ENCODE results near the gene BMAL1.

BMAL1 gene

DNA sequence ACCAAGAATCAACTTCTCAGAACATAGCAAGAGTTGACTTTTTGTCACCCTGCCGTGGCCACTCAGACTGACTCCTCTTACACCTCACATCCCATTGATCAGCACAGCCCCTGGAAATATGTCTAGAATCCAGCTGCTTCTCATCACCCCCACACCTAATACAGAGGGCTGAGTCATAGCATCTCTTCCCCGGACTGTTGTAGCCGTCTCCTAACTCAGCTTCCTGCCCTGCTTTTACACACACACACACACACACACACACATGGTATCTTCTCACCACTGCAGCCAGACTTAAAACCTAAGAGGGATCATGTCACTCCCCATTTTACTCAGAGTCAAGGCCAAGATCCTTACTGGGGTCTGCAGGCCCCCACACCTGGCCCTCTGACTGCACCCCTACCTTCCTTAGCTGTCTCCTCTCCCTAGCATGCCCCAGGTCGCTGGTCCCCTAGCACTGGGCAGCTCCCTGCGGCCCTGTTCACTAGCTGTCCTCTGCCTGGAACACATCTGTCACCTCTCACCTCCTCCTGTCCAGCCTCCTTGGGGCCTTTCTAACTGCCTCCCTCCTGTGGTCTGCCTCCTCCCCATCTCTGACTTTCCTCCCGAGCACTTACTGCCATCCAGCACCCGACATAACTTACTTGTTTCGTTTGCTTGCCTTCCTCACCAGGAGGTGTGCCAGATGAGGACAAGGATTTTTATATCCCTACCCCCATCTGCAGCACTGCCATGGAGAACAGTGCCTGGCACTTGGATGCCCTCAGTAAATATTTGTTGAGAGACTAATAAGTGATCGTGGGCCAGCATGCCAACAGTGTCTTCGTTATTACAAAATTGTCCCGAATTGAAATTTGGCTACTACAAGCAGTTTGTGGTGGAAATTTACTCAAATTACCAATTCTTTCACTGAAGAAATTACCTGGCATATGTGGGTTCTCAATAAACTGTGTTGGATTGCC lies 61.9 kb downstream of the BMAL1 start:
- TF ChIP-seq CTCF (conservative IDR thresholded peaks at IDR 0.05; ENCODE audit: low read depth, low read length), result no peak
- no peak overlapping the region for H3K4me3 ChIP-seq (ENCODE audit: low read length)
- peak; percentile 66 for DNase-seq (ENCODE audit: low read depth)

DNA sequence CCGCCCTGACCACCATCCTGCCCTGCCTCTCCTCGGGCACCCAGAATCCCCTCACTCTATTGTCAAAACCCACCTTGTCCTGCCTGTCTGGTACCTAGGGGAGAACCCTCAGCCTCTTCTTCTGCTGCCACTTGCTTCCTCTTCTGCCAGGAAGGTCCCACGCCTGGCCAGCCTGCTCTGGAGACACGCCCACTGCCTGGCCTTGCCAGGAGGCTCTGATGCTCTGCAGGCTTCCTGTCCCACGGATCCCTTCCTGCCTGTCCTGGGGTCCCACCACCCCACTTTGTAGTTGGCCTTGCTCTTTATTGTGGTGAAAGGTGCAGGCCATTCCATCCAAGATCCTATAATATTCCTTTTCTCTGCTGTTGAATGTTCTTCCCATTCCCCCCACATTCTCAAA lies 63.4 kb downstream of the BMAL1 start:
- no peak overlapping the region for H3K4me3 ChIP-seq (ENCODE audit: low read length)
- no peak for DNase-seq (ENCODE audit: low read depth)
- TF ChIP-seq CTCF (conservative IDR thresholded peaks at IDR 0.05; ENCODE audit: low read depth, low read length), result no peak

DNA sequence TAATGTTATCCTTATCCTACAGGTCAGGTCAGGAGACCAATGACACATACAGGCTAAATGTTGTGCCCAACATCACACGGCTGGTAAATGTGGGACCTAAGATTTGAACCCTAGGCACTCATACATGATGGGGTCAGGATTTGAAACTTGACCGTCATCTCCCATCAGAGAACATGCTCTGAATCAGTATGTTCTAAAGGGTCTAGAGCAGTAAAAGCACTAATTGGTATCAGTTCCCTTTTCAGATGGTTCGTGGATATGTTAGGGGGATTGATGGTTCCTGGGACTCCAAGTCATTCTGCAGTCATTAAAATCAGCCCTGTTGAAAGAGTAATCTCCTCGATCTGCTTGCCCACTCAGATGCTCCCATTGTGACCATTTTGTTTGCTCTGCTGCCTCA lies 65.5 kb downstream of the BMAL1 start:
- no peak for TF ChIP-seq CTCF (conservative IDR thresholded peaks at IDR 0.05; ENCODE audit: low read depth, low read length)
- DNase-seq (ENCODE audit: low read depth), result no peak

GRCh38 chr11:13343931-13344717 lies 66.5 kb downstream of the BMAL1 start:
- H3K4me3 ChIP-seq (ENCODE audit: low read length), result no peak overlapping the region
- DNase-seq (ENCODE audit: low read depth), result no peak
- peak; percentile 89 for TF ChIP-seq CTCF (conservative IDR thresholded peaks at IDR 0.05; ENCODE audit: low read depth, low read length)

More for the DNA sequence above, 65.5 kb downstream of the BMAL1 start:
- H3K4me3 ChIP-seq (ENCODE audit: low read length), result no peak overlapping the region

- DNase-seq (ENCODE audit: low read depth), result no peak
- H3K4me3 ChIP-seq (ENCODE audit: low read length), result no peak overlapping the region
- TF ChIP-seq CTCF (conservative IDR thresholded peaks at IDR 0.05; ENCODE audit: low read depth, low read length), result no peak
Observed at GRCh38 chr11:13344818-13345217, 67.2 kb downstream of the BMAL1 start.

DNA sequence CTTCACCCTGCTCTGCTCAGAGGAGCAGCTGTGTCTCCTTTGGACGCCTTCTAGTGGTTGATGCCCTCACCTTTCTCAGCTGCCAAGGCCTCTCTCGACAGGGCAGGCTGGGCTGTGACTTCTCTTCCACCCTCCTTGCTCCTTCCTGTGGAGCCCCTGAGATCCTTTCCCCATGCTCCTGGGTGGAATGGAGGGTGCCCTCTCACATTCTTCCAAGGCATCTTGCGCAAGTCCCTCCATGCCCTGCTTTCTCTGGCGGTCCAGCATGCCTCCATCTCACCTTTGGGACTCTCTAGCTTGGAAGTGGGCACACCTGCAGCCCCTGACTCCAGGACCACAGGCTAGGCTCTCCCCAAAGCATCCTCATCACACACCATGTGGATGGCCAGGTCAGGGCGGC lies 68.9 kb downstream of the BMAL1 start:
- no peak for TF ChIP-seq CTCF (conservative IDR thresholded peaks at IDR 0.05; ENCODE audit: low read depth, low read length)
- no peak overlapping the region for H3K4me3 ChIP-seq (ENCODE audit: low read length)
- no peak for DNase-seq (ENCODE audit: low read depth)
